Hepatocyte (in vitro differentiated cells): Measurements from ENCODE around the gene LDLRAD4. TPM values are rescaled to one million over a fixed set of nuclear protein-coding genes. Genes with fewer than 3 reads are reported as not detected.

Source experiments
- DNase-seq: peaks from one replicate; pipeline ENCODE4 v3.0.0-alpha.2; 2016; ENCODE audit warnings: low spot score
- H2AFZ ChIP-seq: fragments of 200-600 bp; sonication (generic); 2 replicates; pipeline ENCODE4 v1.6.0; 2016; ENCODE audit warnings: antibody characterized with exemption, mild to moderate bottlenecking
- H3K27ac ChIP-seq: fragments of 200-600 bp; sonication (generic); 2 replicates; pipeline ENCODE4 v1.5.1; 2016; ENCODE audit warnings: mild to moderate bottlenecking
- H3K27me3 ChIP-seq: fragments of 200-600 bp; sonication (generic); 2 replicates; pipeline ENCODE4 v1.6.1; 2016
- H3K36me3 ChIP-seq: fragments of 200-600 bp; sonication (generic); replicated peaks from 2 replicates; pipeline ENCODE4 v1.5.1; 2016; ENCODE audit warnings: low read depth; ENCODE audit not compliant: insufficient read depth
- H3K4me1 ChIP-seq: fragments of 200-600 bp; sonication (generic); 2 replicates; pipeline ENCODE4 v1.5.1; 2016; ENCODE audit warnings: mild to moderate bottlenecking, moderate library complexity; ENCODE audit not compliant: insufficient read depth
- H3K4me2 ChIP-seq: fragments of 200-600 bp; sonication (generic); 2 replicates; pipeline ENCODE4 v1.6.0; 2016
- H3K4me3 ChIP-seq: fragments of 200-600 bp; sonication (generic); 2 replicates; pipeline ENCODE4 v1.5.1; 2016; ENCODE audit warnings: mild to moderate bottlenecking
- H3K79me2 ChIP-seq: fragments of 200-600 bp; sonication (generic); 2 replicates; pipeline ENCODE4 v1.6.0; 2017; ENCODE audit warnings: mild to moderate bottlenecking
- H3K9me2 ChIP-seq: fragments of 200-600 bp; sonication (generic); replicated peaks from 2 replicates; pipeline ENCODE4 v1.6.0; 2017; ENCODE audit warnings: mild to moderate bottlenecking; ENCODE audit not compliant: insufficient read depth
- H3K9me3 ChIP-seq: fragments of 200-600 bp; sonication (generic); 2 replicates; pipeline ENCODE4 v1.5.1; 2016; ENCODE audit warnings: low read depth, mild to moderate bottlenecking
- H4K20me1 ChIP-seq: fragments of 200-600 bp; sonication (generic); 2 replicates; pipeline ENCODE4 v1.6.0; 2016; ENCODE audit warnings: mild to moderate bottlenecking; ENCODE audit not compliant: insufficient read depth, poor library complexity, severe bottlenecking
- EZH2 ChIP-seq: fragments of 200-600 bp; sonication (generic); IDR thresholded peaks from 2 replicates; pipeline ENCODE4 v1.6.1; 2016; ENCODE audit warnings: antibody characterized with exemption, mild to moderate bottlenecking, borderline replicate concordance
- EZH2phosphoT487 ChIP-seq: fragments of 200-600 bp; sonication (generic); IDR thresholded peaks from one replicate; pipeline ENCODE4 v1.6.1; 2018; ENCODE audit warnings: antibody characterized with exemption, mild to moderate bottlenecking, low read depth, moderate library complexity; ENCODE audit not compliant: unreplicated experiment, severe bottlenecking
- WGBS: methylation state at CpG from one replicate; pipeline ENCODE4 v1.1.6; 2016; ENCODE audit warnings: low lambda C conversion rate; ENCODE audit errors: missing lambda C conversion rate; 5-methylcytosine and 5-hydroxymethylcytosine counted together
- polyA plus RNA-seq: library from polyadenylated mRNA; unstranded; fragments of >200 nt; fragmentation: Nextera tagmentation; extraction: Ambion mirVana; gene quantifications from 2 replicates; pipeline ENCODE4 v1.2.1, GENCODE V29; 2016
- total RNA-seq: library from RNA; depleted of rRNA; stranded (reverse); fragments of >200 nt; gene quantifications from 2 replicates; pipeline ENCODE4 v1.2.3, GENCODE V29; 2014
- TF ChIP-seq, protein P1 (sequence below): fragments of 200-600 bp; sonication (generic); IDR thresholded peaks from 2 replicates; pipeline ENCODE4 v1.5.1; 2016; ENCODE audit warnings: antibody characterized with exemption, mild to moderate bottlenecking; ENCODE audit not compliant: poor library complexity

LDLRAD4 gene
- total and polyA plus RNA-seq, 2 experiments from 2014 or later = 15.1 to 29.0 TPM

- no peak for DNase-seq
- WGBS = 76% methylated on average over 11 of the region's 11 CpGs
- Histone ChIP-seq H3K4me3 (no peak overlapping the region), H3K79me2 (no peaks in the 10 kb centered on the region), H3K9me2 (no peaks in the 10 kb centered on the region), H3K4me1 (peaks cover 5% of the 10 kb centered on the region), H3K9me3 (no peaks in the 10 kb centered on the region), H3K36me3 (no peaks in the 10 kb centered on the region), H2AFZ (no peak overlapping the region), H3K4me2 (no peak overlapping the region), H3K27ac (no peak overlapping the region), H4K20me1 (no peaks in the 10 kb centered on the region), H3K27me3 (no peaks in the 10 kb centered on the region)
- no peak for TF ChIP-seq EZH2
- no peak for TF ChIP-seq EZH2phosphoT487
- TF ChIP-seq, protein P1, sequence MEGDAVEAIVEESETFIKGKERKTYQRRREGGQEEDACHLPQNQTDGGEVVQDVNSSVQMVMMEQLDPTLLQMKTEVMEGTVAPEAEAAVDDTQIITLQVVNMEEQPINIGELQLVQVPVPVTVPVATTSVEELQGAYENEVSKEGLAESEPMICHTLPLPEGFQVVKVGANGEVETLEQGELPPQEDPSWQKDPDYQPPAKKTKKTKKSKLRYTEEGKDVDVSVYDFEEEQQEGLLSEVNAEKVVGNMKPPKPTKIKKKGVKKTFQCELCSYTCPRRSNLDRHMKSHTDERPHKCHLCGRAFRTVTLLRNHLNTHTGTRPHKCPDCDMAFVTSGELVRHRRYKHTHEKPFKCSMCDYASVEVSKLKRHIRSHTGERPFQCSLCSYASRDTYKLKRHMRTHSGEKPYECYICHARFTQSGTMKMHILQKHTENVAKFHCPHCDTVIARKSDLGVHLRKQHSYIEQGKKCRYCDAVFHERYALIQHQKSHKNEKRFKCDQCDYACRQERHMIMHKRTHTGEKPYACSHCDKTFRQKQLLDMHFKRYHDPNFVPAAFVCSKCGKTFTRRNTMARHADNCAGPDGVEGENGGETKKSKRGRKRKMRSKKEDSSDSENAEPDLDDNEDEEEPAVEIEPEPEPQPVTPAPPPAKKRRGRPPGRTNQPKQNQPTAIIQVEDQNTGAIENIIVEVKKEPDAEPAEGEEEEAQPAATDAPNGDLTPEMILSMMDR = no peak
Observed at GRCh38 chr18:13562494-13563029, 344.0 kb downstream of the LDLRAD4 start.

- WGBS = 72% methylated on average over 9 of the region's 9 CpGs
- Histone ChIP-seq H3K9me2 (no peaks in the 10 kb centered on the region), H3K4me2 (no peak overlapping the region), H3K27me3 (no peaks in the 10 kb centered on the region), H3K4me1 (peaks cover 6% of the 10 kb centered on the region), H3K4me3 (no peak overlapping the region), H3K79me2 (no peaks in the 10 kb centered on the region), H3K9me3 (no peaks in the 10 kb centered on the region), H3K27ac (no peak overlapping the region), H4K20me1 (no peaks in the 10 kb centered on the region), H2AFZ (no peak overlapping the region), H3K36me3 (no peaks in the 10 kb centered on the region)
- TF ChIP-seq EZH2phosphoT487 = no peak
- no peak for DNase-seq
Observed at GRCh38 chr18:13563390-13563805, 344.8 kb downstream of the LDLRAD4 start.

GRCh38 chr18:13564579-13564978, 346.0 kb downstream of the LDLRAD4 start:
- TF ChIP-seq EZH2 = no peak
- TF ChIP-seq EZH2phosphoT487 = no peak
- TF ChIP-seq, protein P1 = no peak
- Histone ChIP-seq H3K27me3 (no peaks in the 10 kb centered on the region), H3K4me2 (no peak overlapping the region), H3K9me2 (no peaks in the 10 kb centered on the region), H3K4me3 (no peak overlapping the region), H3K36me3 (no peaks in the 10 kb centered on the region), H3K9me3 (no peaks in the 10 kb centered on the region), H3K4me1 (peaks cover 13% of the 10 kb centered on the region), H3K27ac (no peak overlapping the region), H2AFZ (no peak overlapping the region), H3K79me2 (no peaks in the 10 kb centered on the region), H4K20me1 (no peaks in the 10 kb centered on the region)
- DNase-seq = no peak
- WGBS = 80% methylated on average over 12 of the region's 13 CpGs

- no peak overlapping the region for H3K4me3 ChIP-seq
- peaks cover 17% of the 10 kb centered on the region for H3K4me1 ChIP-seq
- H3K27ac ChIP-seq = no peak overlapping the region
- H3K36me3 ChIP-seq = no peaks in the 10 kb centered on the region
- no peak for DNase-seq
- 90% methylated on average over 17 of the region's 17 CpGs for WGBS
- no peak overlapping the region for H3K4me2 ChIP-seq
- H4K20me1 ChIP-seq = no peaks in the 10 kb centered on the region
- no peaks in the 10 kb centered on the region for H3K27me3 ChIP-seq
- no peaks in the 10 kb centered on the region for H3K9me3 ChIP-seq
- no peaks in the 10 kb centered on the region for H3K79me2 ChIP-seq
- TF ChIP-seq EZH2 (no peak), EZH2phosphoT487 (no peak)
- no peak overlapping the region for H2AFZ ChIP-seq
- H3K9me2 ChIP-seq = no peaks in the 10 kb centered on the region
Observed at GRCh38 chr18:13565228-13565627, 346.7 kb downstream of the LDLRAD4 start.
